CD4-positive, alpha-beta T cell (primary cell): ENCODE results near the gene TBCD. TPM values are rescaled to one million over a fixed set of nuclear protein-coding genes. Genes with fewer than 3 reads are reported as not detected.

Experiments
- ATAC-seq: fragments of 200-7000 bp; cut with Tn5 transposase; one replicate; pipeline ENCODE4 v1.10.0; 2022; ENCODE audit warnings: mild to moderate bottlenecking; ENCODE audit not compliant: poor library complexity
- CTCF ChIA-PET: fragments of 350-600 bp; sonication (Branson Sonifier 250); formaldehyde crosslinking; loops from one replicate; lab custom pipeline; 2021; ENCODE audit warnings: antibody characterized with exemption, inconsistent platforms; lab: Charles Lee
- POLR2A ChIA-PET: fragments of 350-600 bp; sonication (Branson Sonifier 250); formaldehyde crosslinking; loops from one replicate; lab custom pipeline; 2021; ENCODE audit warnings: antibody characterized with exemption, inconsistent platforms; lab: Charles Lee
- DNase-seq, 14 experiments: peaks; one replicate each; pipeline ENCODE4 v3.0.0-alpha.2; 2013 to 2020; ENCODE audit warnings: mixed read lengths in 2 of 14
- H3K27ac ChIP-seq, 2 donors: one replicate each; pipeline versions ENCODE4 v1.5.1 to v1.7.0; 2013; ENCODE audit warnings: low read length in 2 of 2, low read depth in 1 of 2, mild to moderate bottlenecking in 1 of 2
- H3K27me3 ChIP-seq, 2 experiments: 1 replicate in 1 of 2; 2 replicates in 1 of 2; pipeline versions ENCODE4 v1.6.1 to v1.7.0; 2013; ENCODE audit warnings: low read length in 2 of 2, control low read depth in 1 of 2, mild to moderate bottlenecking in 1 of 2, moderate library complexity in 1 of 2; ENCODE audit not compliant: insufficient read depth in 2 of 2, control insufficient read depth in 1 of 2
- H3K36me3 ChIP-seq: one replicate; pipeline ENCODE4 v1.6.1; 2013; ENCODE audit warnings: low read length, control low read depth; ENCODE audit not compliant: insufficient read depth
- H3K4me1 ChIP-seq: one replicate; pipeline ENCODE4 v1.6.1; 2013; ENCODE audit warnings: low read length, control low read depth; ENCODE audit not compliant: insufficient read depth
- H3K4me3 ChIP-seq: one replicate; pipeline ENCODE4 v1.5.1; 2013; ENCODE audit warnings: mild to moderate bottlenecking, low read length, moderate library complexity
- H3K9me3 ChIP-seq, 2 experiments: 1 replicate in 1 of 2; 2 replicates in 1 of 2; pipeline versions ENCODE4 v1.6.1 to v1.7.0; 2013; ENCODE audit warnings: low read length in 2 of 2, mild to moderate bottlenecking in 2 of 2, control low read depth in 1 of 2, moderate library complexity in 1 of 2; ENCODE audit not compliant: control insufficient read depth in 1 of 2, insufficient read depth in 1 of 2
- H3K27ac Mint-ChIP-seq: one replicate; pipeline ENCODE4 v1.8.0; 2020; ENCODE audit warnings: mixed read lengths
- H3K27me3 Mint-ChIP-seq: one replicate; pipeline ENCODE4 v1.8.0; 2021; ENCODE audit warnings: mixed read lengths
- H3K36me3 Mint-ChIP-seq: one replicate; pipeline ENCODE4 v1.8.0; 2021; ENCODE audit warnings: low read depth, mixed read lengths
- H3K4me1 Mint-ChIP-seq: one replicate; pipeline ENCODE4 v1.8.0; 2021; ENCODE audit warnings: low read depth, mixed read lengths
- H3K4me3 Mint-ChIP-seq: one replicate; pipeline ENCODE4 v1.8.0; 2020; ENCODE audit warnings: mild to moderate bottlenecking, mixed read lengths
- H3K9me3 Mint-ChIP-seq: one replicate; pipeline ENCODE4 v1.8.0; 2020; ENCODE audit warnings: mixed read lengths
- intact Hi-C, 2 experiments: fragments of 100-400 bp; cut with DNase I in 1 of 2; cut with micrococcal nuclease in 1 of 2; formaldehyde crosslinking; loops; one replicate each; pipeline versions ENCODE4 v1.15.1 to v1.9.0; 2023 to 2025; cut with DNase I, micrococcal nuclease
- total RNA-seq, 174 experiments: library from RNA in 2 of 174; stranded (reverse) in 2 of 174; gene quantifications; one replicate each; pipeline ENCODE4 v1.2.3 and lab custom pipeline; 2021 to 2026
- TF ChIP-seq, protein P1 (sequence below): fragments of 200-600 bp; IDR thresholded peaks from one replicate; pipeline ENCODE4 v1.8.0; 2022; ENCODE audit warnings: antibody characterized with exemption, mild to moderate bottlenecking

The TBCD gene
- total RNA-seq, 2 experiments from 2014 or later, result 74.6 to 80.3 TPM

DNA sequence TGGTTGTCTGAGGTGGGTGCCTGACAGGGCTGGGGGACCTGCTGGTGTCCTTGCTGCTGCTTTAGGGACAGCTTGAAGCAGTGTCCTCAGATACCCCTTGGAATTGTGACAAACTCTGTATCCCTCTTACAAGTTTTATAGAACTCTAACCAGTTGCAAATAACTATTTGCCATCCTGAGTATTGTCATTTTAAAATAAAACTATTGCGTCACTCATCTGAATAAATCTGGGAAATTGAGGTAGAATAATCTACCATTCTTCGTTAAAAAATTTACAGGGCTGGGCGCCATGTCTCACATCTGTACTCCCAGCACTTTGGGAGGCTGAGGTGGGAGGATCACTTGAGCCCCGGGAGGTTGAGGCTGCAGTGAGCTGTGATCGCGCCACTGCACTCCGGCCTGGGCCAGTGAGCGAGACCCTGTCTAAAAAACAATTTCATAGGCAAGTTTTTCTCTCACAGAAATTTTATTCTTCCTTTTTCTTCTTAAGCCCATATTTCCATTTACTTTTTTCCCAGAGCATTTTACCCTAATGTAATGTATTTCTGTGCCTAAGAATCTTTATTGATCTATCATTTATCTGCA lies 73.8 kb downstream of the TBCD start:
- H3K27ac Mint-ChIP-seq, result no peak overlapping the region
- H3K36me3 Mint-ChIP-seq, result peaks cover 45% of the 10 kb centered on the region
- intact Hi-C loops, result no loop called here
- Histone ChIP-seq H3K36me3 (peaks cover 15% of the 10 kb centered on the region), H3K27me3 (no peaks in the 10 kb centered on the region), H3K27ac (no peak overlapping the region), H3K4me1 (peaks cover 3% of the 10 kb centered on the region), H3K4me3 (no peak overlapping the region), H3K9me3 (peaks cover 0 to 4% of the 10 kb centered on the region in 2 experiments)
- no peaks in the 10 kb centered on the region for H3K4me1 Mint-ChIP-seq
- H3K4me3 Mint-ChIP-seq, result no peak overlapping the region
- ATAC-seq, result no peak
- H3K27me3 Mint-ChIP-seq, result no peaks in the 10 kb centered on the region
- DNase-seq, result no peak
- CTCF ChIA-PET, result no interaction called here
- TF ChIP-seq, protein P1, sequence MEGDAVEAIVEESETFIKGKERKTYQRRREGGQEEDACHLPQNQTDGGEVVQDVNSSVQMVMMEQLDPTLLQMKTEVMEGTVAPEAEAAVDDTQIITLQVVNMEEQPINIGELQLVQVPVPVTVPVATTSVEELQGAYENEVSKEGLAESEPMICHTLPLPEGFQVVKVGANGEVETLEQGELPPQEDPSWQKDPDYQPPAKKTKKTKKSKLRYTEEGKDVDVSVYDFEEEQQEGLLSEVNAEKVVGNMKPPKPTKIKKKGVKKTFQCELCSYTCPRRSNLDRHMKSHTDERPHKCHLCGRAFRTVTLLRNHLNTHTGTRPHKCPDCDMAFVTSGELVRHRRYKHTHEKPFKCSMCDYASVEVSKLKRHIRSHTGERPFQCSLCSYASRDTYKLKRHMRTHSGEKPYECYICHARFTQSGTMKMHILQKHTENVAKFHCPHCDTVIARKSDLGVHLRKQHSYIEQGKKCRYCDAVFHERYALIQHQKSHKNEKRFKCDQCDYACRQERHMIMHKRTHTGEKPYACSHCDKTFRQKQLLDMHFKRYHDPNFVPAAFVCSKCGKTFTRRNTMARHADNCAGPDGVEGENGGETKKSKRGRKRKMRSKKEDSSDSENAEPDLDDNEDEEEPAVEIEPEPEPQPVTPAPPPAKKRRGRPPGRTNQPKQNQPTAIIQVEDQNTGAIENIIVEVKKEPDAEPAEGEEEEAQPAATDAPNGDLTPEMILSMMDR, result no peak
- POLR2A ChIA-PET, result no interaction called here
- no peaks in the 10 kb centered on the region for H3K9me3 Mint-ChIP-seq

DNA sequence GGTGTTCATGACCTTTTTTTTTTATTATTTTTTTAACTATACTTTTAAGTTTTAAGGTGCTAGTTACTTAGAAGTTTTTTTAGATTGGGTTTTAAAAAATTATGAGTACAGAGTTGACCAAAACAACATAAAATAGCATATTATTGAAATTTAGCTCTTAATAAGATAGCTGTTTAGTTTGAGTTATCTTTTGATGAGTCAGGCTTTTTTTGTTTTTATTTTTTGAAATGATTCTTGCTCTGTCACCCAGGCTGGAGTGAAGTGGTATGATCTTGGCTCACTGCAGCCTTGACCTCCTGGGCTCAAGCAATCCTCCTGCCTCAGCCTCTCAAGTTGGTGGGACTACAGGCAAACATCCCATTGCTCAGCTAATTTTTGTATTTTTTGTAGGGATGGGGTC lies 74.3 kb downstream of the TBCD start:
- CTCF ChIA-PET, result no interaction called here
- TF ChIP-seq, protein P1, result no peak
- Histone ChIP-seq H3K27ac (no peak overlapping the region), H3K4me3 (no peak overlapping the region), H3K4me1 (peaks cover 3% of the 10 kb centered on the region), H3K27me3 (no peaks in the 10 kb centered on the region), H3K36me3 (peaks cover 21% of the 10 kb centered on the region), H3K9me3 (no peaks in the 10 kb centered on the region)
- intact Hi-C loops, result no loop called here
- POLR2A ChIA-PET, result no interaction called here
- peaks cover 39% of the 10 kb centered on the region for H3K36me3 Mint-ChIP-seq
- DNase-seq (no peak), ATAC-seq (no peak)
- no peak overlapping the region for H3K27ac Mint-ChIP-seq
- no peaks in the 10 kb centered on the region for H3K9me3 Mint-ChIP-seq
- no peaks in the 10 kb centered on the region for H3K4me1 Mint-ChIP-seq
- H3K27me3 Mint-ChIP-seq, result no peaks in the 10 kb centered on the region
- H3K4me3 Mint-ChIP-seq, result no peak overlapping the region

DNA sequence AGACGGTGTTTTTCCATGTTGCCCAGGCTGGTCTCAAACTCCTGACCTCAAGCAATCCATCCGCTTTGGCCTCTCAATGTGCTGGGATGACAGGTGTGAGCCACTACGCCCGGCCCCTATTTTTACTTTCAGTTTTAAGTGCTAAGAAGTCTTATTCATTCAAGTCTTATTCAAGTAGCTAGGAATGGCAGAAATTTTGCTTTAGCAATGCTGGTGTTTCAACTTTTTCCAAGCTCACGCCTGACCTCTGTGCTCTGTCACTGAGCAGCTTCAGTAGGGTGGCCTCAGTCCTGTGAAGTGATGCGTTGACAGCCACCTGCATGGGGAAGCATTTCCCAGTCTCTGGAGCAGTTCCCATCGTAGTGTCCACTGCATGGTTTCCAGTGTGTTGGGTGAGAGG lies 75.1 kb downstream of the TBCD start:
- Histone ChIP-seq H3K4me3 (no peak overlapping the region), H3K27ac (no peak overlapping the region), H3K27me3 (no peaks in the 10 kb centered on the region), H3K4me1 (peaks cover 3% of the 10 kb centered on the region), H3K36me3 (peaks cover 23% of the 10 kb centered on the region), H3K9me3 (no peaks in the 10 kb centered on the region)
- H3K27ac Mint-ChIP-seq, result no peak overlapping the region
- TF ChIP-seq, protein P1, result no peak
- ChIA-PET CTCF (no interaction called here), POLR2A (no interaction called here)
- H3K4me3 Mint-ChIP-seq, result no peak overlapping the region
- intact Hi-C loops, result no loop called here
- H3K4me1 Mint-ChIP-seq, result no peaks in the 10 kb centered on the region
- ATAC-seq, result no peak
- no peak for DNase-seq
- H3K9me3 Mint-ChIP-seq, result no peaks in the 10 kb centered on the region
- peaks cover 33% of the 10 kb centered on the region for H3K36me3 Mint-ChIP-seq
- no peaks in the 10 kb centered on the region for H3K27me3 Mint-ChIP-seq
